ENCODE measurements around the gene CLN6.
"Not testable (repeated sequence)": the region's sequence is repeated elsewhere in the genome, so short reads cannot be mapped to it uniquely, and the experiment has no call there.

Gene CLN6

GRCh38 chr15:68188647-68189046, 40.9 kb downstream of the CLN6 start:
- DNase-seq (ENCODE audit: low read depth): no peak

GRCh38 chr15:68187559-68187958, 42.0 kb downstream of the CLN6 start:
- no peak for DNase-seq (ENCODE audit: low read depth)

GRCh38 chr15:68186671-68187397, 42.7 kb downstream of the CLN6 start:
- DNase-seq (ENCODE audit: low read depth): no peak

- no peak for DNase-seq (ENCODE audit: low read depth)
Observed at GRCh38 chr15:68184616-68185480, 44.7 kb downstream of the CLN6 start.

- DNase-seq (ENCODE audit: low read depth): no peak
Observed at GRCh38 chr15:68183616-68184315, 45.8 kb downstream of the CLN6 start.

GRCh38 chr15:68177742-68178141, 51.8 kb downstream of the CLN6 start:
- no peak for DNase-seq (ENCODE audit: low read depth)

- no peak for DNase-seq (ENCODE audit: low read depth)
Observed at GRCh38 chr15:68176601-68177000, 52.9 kb downstream of the CLN6 start.

- DNase-seq (ENCODE audit: low read depth): no peak
Observed at GRCh38 chr15:68175526-68175925, 54.0 kb downstream of the CLN6 start.

- DNase-seq (ENCODE audit: low read depth): no peak
Observed at GRCh38 chr15:68173119-68173518, 56.4 kb downstream of the CLN6 start.

- not testable (repeated sequence) for DNase-seq (ENCODE audit: low read depth)
Observed at GRCh38 chr15:68172037-68172436, 57.5 kb downstream of the CLN6 start.

GRCh38 chr15:68166847-68167246, 62.7 kb downstream of the CLN6 start:
- DNase-seq (ENCODE audit: low read depth): no peak

GRCh38 chr15:68163191-68163590, 66.3 kb downstream of the CLN6 start:
- no peak for DNase-seq (ENCODE audit: low read depth)

- no peak for DNase-seq (ENCODE audit: low read depth)
Observed at GRCh38 chr15:68158046-68158628, 71.4 kb downstream of the CLN6 start.

- DNase-seq (ENCODE audit: low read depth): no peak
Observed at GRCh38 chr15:68157074-68157473, 72.5 kb downstream of the CLN6 start.

All from stimulated activated CD8-positive, alpha-beta memory T cell treated with anti-CD3 and anti-CD28 coated beads, Interleukin-7, amount 100 ng/mL, for 24 hours (primary cell).